CD14-positive monocyte (primary cell): ENCODE results near the gene TAS1R1. TPM values are rescaled to one million over a fixed set of nuclear protein-coding genes. Genes with fewer than 3 reads are reported as not detected.

Source experiments
- DNase-seq, 3 donors: peaks; one replicate each; pipeline ENCODE4 v3.0.0-alpha.2; 2011 to 2022
- H2AFZ ChIP-seq: 2 replicates; pipeline ENCODE4 v1.6.0; 2012; ENCODE audit warnings: mild to moderate bottlenecking, low read depth, low read length, inconsistent platforms; ENCODE audit not compliant: insufficient read depth, poor library complexity, severe bottlenecking
- H3K27ac ChIP-seq, 2 donors: 1 replicate in 1 of 2; 2 replicates in 1 of 2; pipeline ENCODE4 v1.5.1; 2012 to 2013; ENCODE audit warnings: low read length in 2 of 2, control low read depth in 1 of 2, inconsistent platforms in 1 of 2, low read depth in 1 of 2, mild to moderate bottlenecking in 1 of 2
- H3K27me3 ChIP-seq, 2 donors: one replicate each; pipeline versions ENCODE4 v1.6.0 to v1.6.1; 2011 to 2013; ENCODE audit warnings: low read length in 2 of 2; ENCODE audit not compliant: control insufficient read depth in 2 of 2, insufficient read depth in 2 of 2
- H3K36me3 ChIP-seq, 2 donors: replicated peaks in 1 of 2; 1 replicate in 1 of 2; 2 replicates in 1 of 2; pipeline versions ENCODE4 v1.5.1 to v1.6.1; 2012 to 2013; ENCODE audit warnings: low read length in 2 of 2, control low read depth in 1 of 2, inconsistent platforms in 1 of 2, mild to moderate bottlenecking in 1 of 2; ENCODE audit not compliant: insufficient read depth in 2 of 2, control insufficient read depth in 1 of 2
- H3K4me1 ChIP-seq, 2 donors: 1 replicate in 1 of 2; 2 replicates in 1 of 2; pipeline versions ENCODE4 v1.5.1 to v1.6.1; 2012 to 2013; ENCODE audit warnings: low read length in 2 of 2, control low read depth in 1 of 2, inconsistent platforms in 1 of 2, mild to moderate bottlenecking in 1 of 2, moderate library complexity in 1 of 2; ENCODE audit not compliant: insufficient read depth in 2 of 2, control insufficient read depth in 1 of 2
- H3K4me2 ChIP-seq: replicated peaks from 2 replicates; pipeline ENCODE3; 2012; ENCODE audit warnings: low read length, moderate library complexity, mild to moderate bottlenecking; ENCODE audit not compliant: poor library complexity, severe bottlenecking; ENCODE audit errors: extremely low read depth
- H3K4me3 ChIP-seq, 3 experiments: fragments of 200-600 bp in 1 of 3; sonication (generic) in 1 of 3; replicated peaks in 1 of 3; 1 replicate in 2 of 3; 2 replicates in 1 of 3; pipeline ENCODE4 v1.5.1; 2011 to 2013; ENCODE audit warnings: low read length in 3 of 3, mild to moderate bottlenecking in 3 of 3, control low read depth in 2 of 3, low read depth in 2 of 3, inconsistent platforms in 1 of 3, moderate library complexity in 1 of 3
- H3K79me2 ChIP-seq: 2 replicates; pipeline ENCODE4 v1.6.0; 2012; ENCODE audit warnings: mild to moderate bottlenecking, control low read depth, inconsistent platforms, low read length, moderate library complexity; ENCODE audit not compliant: insufficient read depth
- H3K9ac ChIP-seq: 2 replicates; pipeline ENCODE4 v1.6.0; 2017; ENCODE audit warnings: low read length, mild to moderate bottlenecking; ENCODE audit not compliant: insufficient read depth, poor library complexity, severe bottlenecking
- H3K9me3 ChIP-seq, 2 donors: replicated peaks in 1 of 2; 1 replicate in 1 of 2; 2 replicates in 1 of 2; pipeline versions ENCODE4 v1.5.1 to v1.6.1; 2012 to 2013; ENCODE audit warnings: low read length in 2 of 2, control low read depth in 1 of 2; ENCODE audit not compliant: control insufficient read depth in 1 of 2, insufficient read depth in 1 of 2
- H4K20me1 ChIP-seq: 2 replicates; pipeline ENCODE4 v1.6.0; 2012; ENCODE audit warnings: mild to moderate bottlenecking, low read length, control low read depth, moderate library complexity; ENCODE audit not compliant: insufficient read depth
- H3K27ac Mint-ChIP-seq, 7 donors: one replicate each; pipeline ENCODE4 v1.8.0; 2020; ENCODE audit warnings: mild to moderate bottlenecking in 7 of 7, mixed read lengths in 7 of 7, moderate library complexity in 6 of 7, inconsistent platforms in 2 of 7
- H3K27me3 Mint-ChIP-seq, 3 donors: one replicate each; pipeline ENCODE4 v1.8.0; 2021 to 2022; ENCODE audit warnings: low read depth in 3 of 3, mild to moderate bottlenecking in 3 of 3, mixed read lengths in 3 of 3, moderate library complexity in 3 of 3, inconsistent platforms in 1 of 3
- H3K36me3 Mint-ChIP-seq, 2 donors: one replicate each; pipeline ENCODE4 v1.8.0; 2020; ENCODE audit warnings: mixed read lengths in 2 of 2, inconsistent platforms in 1 of 2, mild to moderate bottlenecking in 1 of 2
- H3K4me1 Mint-ChIP-seq: one replicate; pipeline ENCODE4 v1.8.0; 2020; ENCODE audit warnings: mild to moderate bottlenecking, mixed read lengths
- H3K4me3 Mint-ChIP-seq, 2 donors: one replicate each; pipeline ENCODE4 v1.8.0; 2020; ENCODE audit warnings: mild to moderate bottlenecking in 2 of 2, mixed read lengths in 2 of 2, moderate library complexity in 1 of 2
- H3K9me3 Mint-ChIP-seq, 7 donors: one replicate each; pipeline ENCODE4 v1.8.0; 2020 to 2022; ENCODE audit warnings: mixed read lengths in 7 of 7, mild to moderate bottlenecking in 6 of 7, moderate library complexity in 6 of 7, inconsistent platforms in 2 of 7
- WGBS: methylation state at CpG from one replicate; pipeline ENCODE4 v1.1.5; 2013; ENCODE audit warnings: missing lambda C conversion rate; ENCODE audit not compliant: insufficient coverage; 5-methylcytosine and 5-hydroxymethylcytosine counted together
- intact Hi-C, 2 donors: fragments of 100-400 bp; cut with micrococcal nuclease; formaldehyde crosslinking; loops; one replicate each; pipeline versions ENCODE4 v1.15.0 to v1.15.1; 2023
- polyA plus RNA-seq, 3 donors: library from polyadenylated mRNA; depleted of rRNA in 1 of 3; unstranded in 2 of 3; stranded (reverse) in 1 of 3; fragments of 300-500 nt in 2 of 3; fragments of >200 nt in 1 of 3; fragmentation: Illumina TruSeq in 2 of 3; gene quantifications; 1 replicate in 2 of 3; 2 replicates in 1 of 3; pipeline ENCODE4 v1.2.3, GENCODE V29; 2012 to 2021
- TF ChIP-seq, protein P1 (sequence below): fragments of 200-600 bp; IDR thresholded peaks from one replicate; pipeline ENCODE4 v1.8.0; 2022; ENCODE audit warnings: antibody characterized with exemption, mild to moderate bottlenecking

The TAS1R1 gene
- polyA plus RNA-seq, 3 donors, result not detected

GRCh38 chr1:6506210-6507036 lies 48.7 kb upstream of the TAS1R1 start:
- Histone ChIP-seq H3K36me3 (no peaks in the 10 kb centered on the region), H3K9me3 (no peaks in the 10 kb centered on the region), H3K27me3 (no peaks in the 10 kb centered on the region), H3K4me1 (peaks cover 0 to 3% of the 10 kb centered on the region in 2 donors), H3K9ac (no peak overlapping the region), H3K4me3 (no peak overlapping the region), H3K4me2 (no peak overlapping the region), H4K20me1 (no peaks in the 10 kb centered on the region), H3K27ac (no peak overlapping the region), H3K79me2 (no peaks in the 10 kb centered on the region), H2AFZ (no peak overlapping the region)
- Mint-ChIP-seq H3K27ac (no peak overlapping the region), H3K4me1 (peaks cover 2% of the 10 kb centered on the region), H3K27me3 (peaks cover 1 to 8% (median 7%) of the 10 kb centered on the region in 3 donors), H3K9me3 (no peaks in the 10 kb centered on the region), H3K36me3 (no peaks in the 10 kb centered on the region), H3K4me3 (no peak overlapping the region)
- TF ChIP-seq, protein P1, sequence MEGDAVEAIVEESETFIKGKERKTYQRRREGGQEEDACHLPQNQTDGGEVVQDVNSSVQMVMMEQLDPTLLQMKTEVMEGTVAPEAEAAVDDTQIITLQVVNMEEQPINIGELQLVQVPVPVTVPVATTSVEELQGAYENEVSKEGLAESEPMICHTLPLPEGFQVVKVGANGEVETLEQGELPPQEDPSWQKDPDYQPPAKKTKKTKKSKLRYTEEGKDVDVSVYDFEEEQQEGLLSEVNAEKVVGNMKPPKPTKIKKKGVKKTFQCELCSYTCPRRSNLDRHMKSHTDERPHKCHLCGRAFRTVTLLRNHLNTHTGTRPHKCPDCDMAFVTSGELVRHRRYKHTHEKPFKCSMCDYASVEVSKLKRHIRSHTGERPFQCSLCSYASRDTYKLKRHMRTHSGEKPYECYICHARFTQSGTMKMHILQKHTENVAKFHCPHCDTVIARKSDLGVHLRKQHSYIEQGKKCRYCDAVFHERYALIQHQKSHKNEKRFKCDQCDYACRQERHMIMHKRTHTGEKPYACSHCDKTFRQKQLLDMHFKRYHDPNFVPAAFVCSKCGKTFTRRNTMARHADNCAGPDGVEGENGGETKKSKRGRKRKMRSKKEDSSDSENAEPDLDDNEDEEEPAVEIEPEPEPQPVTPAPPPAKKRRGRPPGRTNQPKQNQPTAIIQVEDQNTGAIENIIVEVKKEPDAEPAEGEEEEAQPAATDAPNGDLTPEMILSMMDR, result no peak
- DNase-seq, result no peak
- intact Hi-C loops, result no loop called here
- WGBS, result 93% methylated on average over 26 of the region's 31 CpGs

DNA sequence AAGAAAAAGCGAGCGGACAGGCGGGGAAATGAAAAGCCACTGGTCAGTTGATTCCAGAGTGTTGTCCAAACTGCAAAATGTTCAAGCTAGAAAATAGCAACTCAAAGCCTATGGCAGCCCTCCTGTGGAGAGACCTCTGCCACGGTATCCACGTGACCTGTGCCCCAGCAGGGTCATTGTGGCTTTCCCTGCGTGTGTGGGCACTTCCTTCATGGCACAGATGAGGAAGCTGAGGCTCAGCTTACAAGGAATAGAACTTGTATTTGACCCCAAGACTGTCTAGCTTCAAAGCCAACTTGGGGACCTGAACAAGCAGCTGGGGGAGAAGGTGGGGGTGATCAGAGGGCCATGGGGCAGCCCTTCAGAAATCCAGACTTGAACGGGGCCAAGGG lies 48.1 kb upstream of the TAS1R1 start:
- no peaks in the 10 kb centered on the region for H3K27me3 ChIP-seq
- Mint-ChIP-seq H3K27me3 (peaks cover 1 to 7% (median 5%) of the 10 kb centered on the region in 3 donors), H3K9me3 (no peaks in the 10 kb centered on the region), H3K4me3 (no peak overlapping the region), H3K36me3 (no peaks in the 10 kb centered on the region), H3K4me1 (peaks cover 2% of the 10 kb centered on the region), H3K27ac (no peak overlapping the region)
- no peak overlapping the region for H2AFZ ChIP-seq
- TF ChIP-seq, protein P1, result no peak
- peaks cover 0 to 3% of the 10 kb centered on the region in 2 donors for H3K4me1 ChIP-seq
- no peaks in the 10 kb centered on the region for H4K20me1 ChIP-seq
- 45% methylated on average over 6 of the region's 7 CpGs for WGBS
- H3K4me2 ChIP-seq, result no peak overlapping the region
- H3K27ac ChIP-seq, result no peak overlapping the region
- H3K9me3 ChIP-seq, result no peaks in the 10 kb centered on the region
- no peaks in the 10 kb centered on the region for H3K36me3 ChIP-seq
- H3K79me2 ChIP-seq, result no peaks in the 10 kb centered on the region
- intact Hi-C loops, result no loop called here
- no peak overlapping the region for H3K9ac ChIP-seq
- H3K4me3 ChIP-seq, result no peak overlapping the region
- DNase-seq, result no peak
